ENCODE data around the gene METRNL.

DNA sequence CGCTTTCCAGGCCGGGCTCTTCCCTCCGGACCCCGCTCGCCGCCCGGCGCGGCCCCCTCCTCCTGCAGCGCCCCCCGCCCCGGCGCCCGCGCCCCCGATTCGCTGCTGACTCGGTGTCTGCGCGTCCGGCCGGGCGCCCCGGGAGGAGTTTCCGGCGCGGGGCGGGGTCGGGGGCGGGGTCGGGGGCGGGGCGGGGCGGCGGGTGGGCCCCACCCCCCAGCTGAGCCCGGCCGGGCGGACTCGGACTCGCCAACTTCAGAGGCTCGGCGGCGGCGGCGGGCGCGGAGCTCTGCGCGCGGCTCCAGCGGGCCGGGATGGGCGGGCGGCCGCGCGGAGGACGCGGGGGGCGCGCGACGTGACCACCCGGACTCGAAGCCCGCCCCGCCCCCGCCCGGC is at the start of gene METRNL:
- TF ChIP-seq, protein P1, sequence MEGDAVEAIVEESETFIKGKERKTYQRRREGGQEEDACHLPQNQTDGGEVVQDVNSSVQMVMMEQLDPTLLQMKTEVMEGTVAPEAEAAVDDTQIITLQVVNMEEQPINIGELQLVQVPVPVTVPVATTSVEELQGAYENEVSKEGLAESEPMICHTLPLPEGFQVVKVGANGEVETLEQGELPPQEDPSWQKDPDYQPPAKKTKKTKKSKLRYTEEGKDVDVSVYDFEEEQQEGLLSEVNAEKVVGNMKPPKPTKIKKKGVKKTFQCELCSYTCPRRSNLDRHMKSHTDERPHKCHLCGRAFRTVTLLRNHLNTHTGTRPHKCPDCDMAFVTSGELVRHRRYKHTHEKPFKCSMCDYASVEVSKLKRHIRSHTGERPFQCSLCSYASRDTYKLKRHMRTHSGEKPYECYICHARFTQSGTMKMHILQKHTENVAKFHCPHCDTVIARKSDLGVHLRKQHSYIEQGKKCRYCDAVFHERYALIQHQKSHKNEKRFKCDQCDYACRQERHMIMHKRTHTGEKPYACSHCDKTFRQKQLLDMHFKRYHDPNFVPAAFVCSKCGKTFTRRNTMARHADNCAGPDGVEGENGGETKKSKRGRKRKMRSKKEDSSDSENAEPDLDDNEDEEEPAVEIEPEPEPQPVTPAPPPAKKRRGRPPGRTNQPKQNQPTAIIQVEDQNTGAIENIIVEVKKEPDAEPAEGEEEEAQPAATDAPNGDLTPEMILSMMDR (conservative IDR thresholded peaks at IDR 0.05; ENCODE audit: low read length): no peak
- TF ChIP-seq EZH2phosphoT487 (IDR thresholded peaks at IDR 0.05; ENCODE audit: borderline replicate concordance, low read depth, low read length): no peak

Data from OCI-LY7 (cell line).